Stomach (tissue), 9 donors: ENCODE data around the gene KIF21A. TPM values are rescaled to one million over a fixed set of nuclear protein-coding genes. Genes with fewer than 3 reads are reported as not detected.

Source experiments
- DNase-seq, 2 donors: peaks; one replicate each; pipeline versions ENCODE4 v3.0.0 to v3.0.0-alpha.2; 2013 to 2019
- H3K27ac ChIP-seq, 5 donors: fragments of 200-600 bp in 4 of 5; sonication (generic) in 4 of 5; one replicate each; pipeline ENCODE4 v1.5.1; 2013 to 2019; ENCODE audit warnings: mild to moderate bottlenecking in 1 of 5, moderate library complexity in 1 of 5
- H3K27me3 ChIP-seq, 3 donors: fragments of 200-600 bp; sonication (generic); one replicate each; pipeline ENCODE4 v1.5.1; 2017 to 2019; ENCODE audit warnings: mixed run types in 1 of 3
- H3K36me3 ChIP-seq, 4 donors: fragments of 200-600 bp; sonication (generic); 1 replicate in 3 of 4; 2 replicates in 1 of 4; pipeline ENCODE4 v1.5.1; 2016 to 2019
- H3K4me1 ChIP-seq, 4 donors: fragments of 200-600 bp; sonication (generic); one replicate each; pipeline ENCODE4 v1.5.1; 2016 to 2019
- H3K4me3 ChIP-seq, 4 donors: fragments of 200-600 bp; sonication (generic) in 3 of 4; one replicate each; pipeline ENCODE4 v1.5.1; 2016 to 2019; ENCODE audit warnings: mild to moderate bottlenecking in 1 of 4
- H3K9me3 ChIP-seq, 4 donors: fragments of 200-600 bp; sonication (generic); one replicate each; pipeline ENCODE4 v1.5.1; 2016 to 2019
- EP300 ChIP-seq: sonication (generic); formaldehyde crosslinking; IDR thresholded peaks from one replicate; pipeline ENCODE4 v1.6.1; 2017; ENCODE audit warnings: antibody characterized with exemption
- POLR2A ChIP-seq, 4 donors: fragments of 450-650 bp; IDR thresholded peaks; one replicate each; pipeline ENCODE4 v1.6.1; 2016; ENCODE audit warnings: antibody characterized with exemption in 4 of 4, control low read depth in 2 of 4, mild to moderate bottlenecking in 1 of 4, moderate library complexity in 1 of 4
- POLR2AphosphoS5 ChIP-seq, 3 donors: sonication (generic); formaldehyde crosslinking; IDR thresholded peaks; one replicate each; pipeline ENCODE4 v1.6.1; 2016; ENCODE audit warnings: antibody characterized with exemption in 3 of 3
- WGBS, 5 donors: extraction: QIAGEN DNeasy Blood & Tissue Kit in 3 of 5; methylation state at CpG; one replicate each; pipeline versions ENCODE4 v1.1.5 to v1.1.7; 2013 to 2018; 5-methylcytosine and 5-hydroxymethylcytosine counted together
- intact Hi-C: fragments of 100-400 bp; cut with DNase I; formaldehyde crosslinking; loops from one replicate; pipeline ENCODE4 v1.15.1; 2023; ENCODE audit warnings: low total_unique reads
- polyA plus RNA-seq, 3 donors: library from polyadenylated mRNA; stranded (reverse); fragments of 200-250 nt; gene quantifications; one replicate each; pipeline ENCODE4 v1.2.3, GENCODE V29; 2013
- total RNA-seq, 5 donors: library from RNA; depleted of rRNA; stranded (reverse); fragments of >200 nt; gene quantifications; one replicate each; pipeline versions ENCODE4 v1.1.0 to v1.2.3, GENCODE V29; 2014 to 2016
- TF ChIP-seq, protein P1 (sequence below), 7 experiments: fragments of 450-650 bp in 4 of 7; fragments of 200-600 bp in 3 of 7; sonication (generic) in 3 of 7; IDR thresholded peaks; one replicate each; pipeline ENCODE4 v1.5.1; 2016 to 2019; ENCODE audit warnings: antibody characterized with exemption in 7 of 7, control low read depth in 2 of 7, mild to moderate bottlenecking in 1 of 7
- donor health status: healthy with polysubstance abuse.
- donor health status: Bipolar disorder and iron deficiency.
- donor health status: healthy.

Gene KIF21A
- total and polyA plus RNA-seq, 8 donors, result 4.9 to 45.9 (median 16.7) TPM

DNA sequence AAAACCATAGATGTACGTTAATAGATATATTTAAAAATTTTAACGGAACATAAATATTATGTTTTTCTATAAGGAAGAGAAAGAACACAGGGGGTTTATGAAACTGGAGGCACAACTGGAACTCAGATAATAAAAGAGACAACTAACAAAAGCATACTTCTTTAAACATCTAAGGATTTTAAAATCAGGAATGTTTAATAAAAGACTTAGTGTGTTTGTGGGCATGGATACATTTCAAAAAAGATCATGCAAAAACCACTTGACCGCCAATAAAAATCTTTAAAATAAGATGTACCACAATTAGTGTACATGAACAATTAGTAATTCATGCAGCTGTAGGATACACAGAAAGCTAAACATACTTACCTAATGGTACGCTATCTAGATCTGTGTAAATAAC, 113.0 kb downstream of the KIF21A start:
- no peaks in the 10 kb centered on the region for H3K27me3 ChIP-seq
- no peaks in the 10 kb centered on the region for H3K9me3 ChIP-seq
- peaks cover 0 to 35% (median 27%) of the 10 kb centered on the region in 4 donors for H3K36me3 ChIP-seq
- intact Hi-C loops, result no loop called here
- TF ChIP-seq POLR2AphosphoS5 (IDR thresholded peaks at IDR 0.05), result no peak
- TF ChIP-seq, protein P1, sequence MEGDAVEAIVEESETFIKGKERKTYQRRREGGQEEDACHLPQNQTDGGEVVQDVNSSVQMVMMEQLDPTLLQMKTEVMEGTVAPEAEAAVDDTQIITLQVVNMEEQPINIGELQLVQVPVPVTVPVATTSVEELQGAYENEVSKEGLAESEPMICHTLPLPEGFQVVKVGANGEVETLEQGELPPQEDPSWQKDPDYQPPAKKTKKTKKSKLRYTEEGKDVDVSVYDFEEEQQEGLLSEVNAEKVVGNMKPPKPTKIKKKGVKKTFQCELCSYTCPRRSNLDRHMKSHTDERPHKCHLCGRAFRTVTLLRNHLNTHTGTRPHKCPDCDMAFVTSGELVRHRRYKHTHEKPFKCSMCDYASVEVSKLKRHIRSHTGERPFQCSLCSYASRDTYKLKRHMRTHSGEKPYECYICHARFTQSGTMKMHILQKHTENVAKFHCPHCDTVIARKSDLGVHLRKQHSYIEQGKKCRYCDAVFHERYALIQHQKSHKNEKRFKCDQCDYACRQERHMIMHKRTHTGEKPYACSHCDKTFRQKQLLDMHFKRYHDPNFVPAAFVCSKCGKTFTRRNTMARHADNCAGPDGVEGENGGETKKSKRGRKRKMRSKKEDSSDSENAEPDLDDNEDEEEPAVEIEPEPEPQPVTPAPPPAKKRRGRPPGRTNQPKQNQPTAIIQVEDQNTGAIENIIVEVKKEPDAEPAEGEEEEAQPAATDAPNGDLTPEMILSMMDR (IDR thresholded peaks at IDR 0.05), result no peak
- no peak for TF ChIP-seq EP300
- no peak for TF ChIP-seq POLR2A (IDR thresholded peaks at IDR 0.05)
- H3K27ac ChIP-seq, result no peak overlapping the region
- peaks cover 0 to 5% (median 0%) of the 10 kb centered on the region in 4 donors for H3K4me1 ChIP-seq
- H3K4me3 ChIP-seq, result no peak overlapping the region
- DNase-seq, result no peak
- WGBS, 5 donors, result 85 to 92% (median 92%) methylated on average over 4 of the region's 4 CpGs

GRCh38 chr12:39329018-39329417, 113.9 kb downstream of the KIF21A start:
- TF ChIP-seq EP300 (no peak), POLR2A (IDR thresholded peaks at IDR 0.05) (no peak), POLR2AphosphoS5 (IDR thresholded peaks at IDR 0.05) (no peak)
- TF ChIP-seq, protein P1 (IDR thresholded peaks at IDR 0.05), result no peak
- no peak overlapping the region for H3K27ac ChIP-seq
- no peak overlapping the region for H3K4me3 ChIP-seq
- intact Hi-C loops, result no loop called here
- peaks cover 0 to 43% (median 27%) of the 10 kb centered on the region in 4 donors for H3K36me3 ChIP-seq
- no peaks in the 10 kb centered on the region for H3K9me3 ChIP-seq
- H3K27me3 ChIP-seq, result no peaks in the 10 kb centered on the region
- peaks cover 0 to 5% (median 0%) of the 10 kb centered on the region in 4 donors for H3K4me1 ChIP-seq
- 83 to 95% (median 90%) methylated on average over 1 of the region's 1 CpG for WGBS, 5 donors
- DNase-seq, result no peak

DNA sequence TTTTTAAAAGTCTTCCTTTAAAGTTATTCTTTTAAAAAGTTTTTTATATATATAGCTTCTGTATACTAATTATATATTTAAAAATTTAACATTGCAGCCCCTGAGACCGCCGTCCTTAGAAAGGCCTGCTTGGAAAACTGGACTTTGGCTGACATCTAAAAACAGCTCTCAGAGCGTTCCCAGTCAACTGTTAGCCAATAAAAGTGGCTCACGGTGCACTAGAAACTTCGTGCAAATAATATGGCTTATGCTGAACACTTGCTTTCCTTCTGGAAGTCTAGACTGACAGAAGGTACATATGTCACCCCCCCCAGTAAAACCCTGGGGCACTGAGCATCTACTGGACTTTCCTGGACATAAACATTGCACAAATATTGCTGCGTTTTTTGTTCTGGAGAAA, 115.0 kb downstream of the KIF21A start:
- Histone ChIP-seq H3K4me3 (no peak overlapping the region), H3K36me3 (peaks cover 0 to 44% (median 26%) of the 10 kb centered on the region in 4 donors), H3K9me3 (no peaks in the 10 kb centered on the region), H3K27ac (no peak overlapping the region), H3K27me3 (no peaks in the 10 kb centered on the region), H3K4me1 (peaks cover 0 to 5% (median 0%) of the 10 kb centered on the region in 4 donors)
- TF ChIP-seq, protein P1 (IDR thresholded peaks at IDR 0.05), result no peak
- TF ChIP-seq EP300 (no peak), POLR2AphosphoS5 (IDR thresholded peaks at IDR 0.05) (no peak), POLR2A (IDR thresholded peaks at IDR 0.05) (no peak)
- WGBS, 5 donors, result 77 to 91% (median 89%) methylated on average over 6 of the region's 6 CpGs
- DNase-seq, result peak in 1 of 2 donors; percentile 5
- intact Hi-C loops, result no loop called here

- TF ChIP-seq, protein P1 (IDR thresholded peaks at IDR 0.05), result no peak
- no peak for TF ChIP-seq EP300
- no peak for TF ChIP-seq POLR2AphosphoS5 (IDR thresholded peaks at IDR 0.05)
- TF ChIP-seq POLR2A (IDR thresholded peaks at IDR 0.05), result no peak
- whole genome bisulfite sequencing, 5 donors, result 72 to 96% (median 83%) methylated on average over 1 of the region's 1 CpG
These were observed 115.4 kb downstream of the KIF21A start for GRCh38 chr12:39327510-39327909.

More at GRCh38 chr12:39327510-39327909, 115.4 kb downstream of the KIF21A start:
- Histone ChIP-seq H3K27ac (no peak overlapping the region), H3K9me3 (no peaks in the 10 kb centered on the region), H3K36me3 (peaks cover 0 to 40% (median 21%) of the 10 kb centered on the region in 4 donors), H3K4me3 (no peak overlapping the region), H3K27me3 (no peaks in the 10 kb centered on the region), H3K4me1 (peaks cover 0 to 5% (median 0%) of the 10 kb centered on the region in 4 donors)
- no peak for DNase-seq
- intact Hi-C loops, result no loop called here
